DMS 273 (cell line): Measurements from ENCODE around the gene FGF14.
A peak's percentile ranks its signal among the peaks of the same experiment; 100 is the strongest.

Experiments
- DNase-seq: peaks from one replicate; lab custom pipeline; 2025; ENCODE audit not compliant: unreplicated experiment; lab: John Stamatoyannopoulos, UW

The FGF14 gene

GRCh38 chr13:102260256-102260655 is 141.6 kb downstream of the FGF14 start:
- no peak for DNase-seq

DNA sequence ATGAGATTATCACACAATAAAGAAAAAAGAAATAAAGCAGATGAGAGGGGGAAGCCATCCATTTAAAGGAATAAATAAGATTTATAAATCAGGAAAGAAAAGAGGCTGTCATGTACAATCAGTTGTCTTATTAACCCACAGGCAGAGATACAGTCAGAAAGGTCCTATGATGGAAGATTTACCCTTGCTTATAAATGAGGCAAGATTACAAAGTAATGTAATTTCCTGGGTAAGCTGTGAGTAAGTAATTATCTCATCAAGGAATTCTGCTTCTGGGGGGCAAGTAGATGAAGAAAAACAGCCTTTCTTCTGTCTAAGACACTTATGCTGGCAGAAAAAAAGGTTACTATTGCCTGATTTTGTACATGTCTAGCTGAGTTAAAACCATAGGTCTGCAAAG is 146.4 kb downstream of the FGF14 start:
- DNase-seq: no peak

GRCh38 chr13:102251817-102252216 is 150.0 kb downstream of the FGF14 start:
- no peak for DNase-seq

DNA sequence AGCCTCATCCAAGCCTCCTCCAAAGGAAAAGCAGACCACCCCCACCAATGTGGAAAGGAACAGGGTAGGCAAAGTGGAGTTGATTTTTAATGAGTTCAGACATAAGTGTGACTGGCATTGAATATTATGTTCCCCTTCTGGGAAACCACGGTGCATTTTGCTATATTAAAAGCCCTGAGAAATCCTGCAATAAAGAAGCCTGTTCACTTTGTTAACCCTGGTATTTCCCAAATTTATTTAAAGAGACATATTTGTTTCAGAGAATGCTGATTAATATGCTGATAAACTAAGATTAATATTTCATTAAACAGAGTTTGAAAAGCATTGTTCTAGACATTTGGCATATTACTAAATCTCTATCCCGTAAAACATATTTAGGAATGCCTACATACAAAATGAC is 151.4 kb downstream of the FGF14 start:
- no peak for DNase-seq

DNA sequence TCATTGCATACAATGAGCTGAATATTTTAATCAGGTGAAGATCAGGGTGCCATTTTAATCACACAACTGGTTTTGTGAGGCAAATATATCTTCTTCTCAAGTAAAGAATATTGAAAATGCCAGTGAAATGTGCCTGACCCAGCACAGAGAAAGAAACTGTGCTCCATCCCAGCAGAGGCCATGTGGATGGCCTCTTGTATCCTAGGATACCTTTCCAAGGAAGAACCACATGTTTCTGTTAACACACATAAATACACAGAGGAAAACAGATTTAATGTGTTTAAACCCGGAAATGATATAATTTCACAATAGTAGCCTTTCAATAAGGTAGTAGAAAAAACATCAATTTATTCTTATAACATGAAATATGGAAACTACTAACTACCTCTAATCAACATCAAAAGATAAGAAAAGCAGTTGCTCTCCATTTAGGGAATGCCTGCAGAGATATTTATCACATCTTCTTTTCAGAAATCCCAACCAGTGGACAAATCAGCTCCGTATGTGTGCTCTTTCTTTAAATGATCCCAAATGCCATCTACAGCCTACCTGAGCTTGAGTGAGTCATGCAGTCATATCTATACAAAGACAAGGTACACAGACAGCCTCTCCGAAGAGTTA is 157.1 kb downstream of the FGF14 start:
- DNase-seq: no peak

DNA sequence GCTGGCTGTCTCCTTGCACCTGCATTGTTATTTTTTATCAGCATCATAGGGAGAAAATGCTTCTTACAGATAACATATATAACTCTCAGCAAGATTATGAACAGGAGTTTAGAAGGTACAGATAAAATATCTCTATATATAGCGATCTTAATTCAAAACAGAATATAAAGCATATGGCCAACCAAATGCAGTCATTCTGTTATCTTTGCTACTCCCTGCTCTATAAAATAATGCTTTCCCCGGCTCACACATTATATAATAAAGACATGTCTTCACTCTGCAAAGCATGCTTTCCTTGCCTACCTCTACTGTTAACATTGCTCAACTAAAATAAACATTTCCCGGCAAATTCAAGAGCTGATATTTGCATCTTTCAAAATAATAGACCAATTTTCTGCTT is 161.7 kb downstream of the FGF14 start:
- no peak for DNase-seq

DNA sequence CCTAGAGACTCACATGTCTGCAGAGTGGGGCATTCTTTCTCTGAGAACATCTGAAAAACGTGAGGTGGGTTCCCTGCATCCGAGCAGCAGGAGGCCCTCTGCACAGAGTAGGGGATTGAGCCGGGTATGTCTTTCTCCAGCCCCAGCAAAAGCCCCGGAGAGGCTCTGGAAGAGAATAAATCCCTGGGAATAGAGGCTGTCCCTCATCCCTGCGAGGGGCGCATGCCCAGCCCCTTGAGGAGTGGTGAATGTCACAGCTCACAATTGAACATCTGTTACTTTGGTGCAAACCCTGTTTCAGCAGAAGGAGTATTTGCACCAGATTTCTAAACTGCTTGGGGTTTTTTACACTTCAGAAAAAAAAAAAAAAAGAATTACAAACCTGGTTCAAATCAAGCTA is 164.6 kb downstream of the FGF14 start:
- DNase-seq: peak; percentile 1

DNA sequence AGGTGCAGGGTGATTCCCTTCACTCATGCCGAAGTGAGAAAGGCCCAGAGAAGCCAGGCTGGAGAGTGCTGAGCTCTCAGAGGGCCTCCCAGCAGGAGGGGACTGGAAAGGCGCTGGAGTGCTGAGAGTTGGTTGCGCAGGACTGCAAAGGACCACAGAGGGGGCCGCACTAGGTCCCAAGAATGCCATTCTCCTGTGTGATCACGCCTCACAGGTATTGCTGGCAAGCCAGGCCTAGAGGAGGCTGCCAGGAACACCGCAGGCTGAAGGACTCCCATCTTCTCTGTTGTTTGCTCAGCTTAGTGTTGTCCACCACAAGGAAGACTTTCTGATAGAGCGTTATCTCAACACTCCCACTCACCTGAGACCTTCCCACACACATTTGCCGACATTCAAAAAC is 165.0 kb downstream of the FGF14 start:
- DNase-seq: no peak

DNA sequence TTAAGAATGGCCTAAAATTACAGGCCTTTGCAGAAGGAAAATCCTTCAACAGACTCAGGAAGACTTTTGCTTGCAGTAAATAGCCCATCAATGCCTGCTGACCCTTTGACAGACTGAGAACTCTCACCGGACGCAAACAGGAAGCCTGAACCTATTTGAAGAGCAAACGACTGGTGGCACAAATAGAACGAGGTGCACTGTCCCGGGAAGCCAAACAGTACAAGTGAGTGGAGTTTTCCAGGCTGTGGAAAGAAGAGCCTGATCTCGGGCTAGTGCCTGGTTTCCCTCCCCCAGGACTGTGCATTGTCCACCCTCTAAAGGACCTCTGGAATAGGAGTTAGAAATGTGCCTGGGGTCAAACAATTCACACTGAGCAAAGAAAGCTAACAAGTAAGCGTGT is 165.5 kb downstream of the FGF14 start:
- no peak for DNase-seq

DNA sequence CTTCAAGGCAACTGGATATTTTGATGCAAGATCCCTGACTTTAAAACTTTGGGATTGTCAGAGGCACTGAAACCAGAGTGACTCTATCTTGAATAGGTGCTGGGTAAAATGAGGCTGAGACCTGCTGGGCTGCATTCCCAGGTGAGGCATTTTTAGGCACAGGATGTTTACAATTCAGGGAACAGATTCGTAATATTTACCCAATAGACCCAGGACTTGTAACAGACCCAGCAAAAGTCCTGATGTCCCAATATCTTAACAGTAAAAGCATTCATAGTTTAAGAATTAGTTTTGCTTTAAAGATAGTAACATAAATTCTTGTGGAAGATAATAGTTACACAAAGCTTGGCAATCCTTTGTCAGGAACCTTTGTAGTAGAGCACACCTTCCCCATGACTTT is 166.2 kb downstream of the FGF14 start:
- DNase-seq: no peak

- DNase-seq: no peak
Measured at GRCh38 chr13:102234618-102235017, 167.2 kb downstream of the FGF14 start.

DNA sequence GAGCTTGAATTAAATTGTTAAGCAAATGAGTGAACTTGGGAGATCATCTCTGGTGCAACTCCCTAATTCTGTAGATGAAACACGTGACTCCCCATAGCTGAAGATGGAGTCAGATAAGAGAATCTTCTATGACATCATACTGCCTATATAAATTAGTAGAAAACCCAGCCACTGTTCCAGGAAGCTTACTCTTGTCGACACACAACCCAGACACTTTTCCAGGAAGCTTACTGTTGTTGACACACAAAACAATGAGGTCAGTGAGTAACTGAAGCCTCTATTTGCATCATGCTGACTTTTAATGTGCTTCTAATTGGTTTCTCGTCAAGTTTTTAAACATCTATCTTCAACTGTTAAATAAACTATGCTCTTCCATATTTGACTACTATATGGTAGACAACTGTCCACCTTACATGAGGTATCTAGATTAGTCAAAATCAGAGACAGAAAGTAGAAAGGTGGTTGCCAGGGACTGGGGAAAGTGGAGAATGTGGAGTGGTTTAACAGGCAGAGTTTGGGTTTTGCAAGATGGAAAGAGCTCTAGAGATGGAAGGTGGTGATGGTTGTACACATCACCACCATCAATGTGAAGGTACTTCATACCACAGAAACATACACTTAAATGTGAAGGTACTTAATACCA is 168.2 kb downstream of the FGF14 start:
- DNase-seq: no peak

DNA sequence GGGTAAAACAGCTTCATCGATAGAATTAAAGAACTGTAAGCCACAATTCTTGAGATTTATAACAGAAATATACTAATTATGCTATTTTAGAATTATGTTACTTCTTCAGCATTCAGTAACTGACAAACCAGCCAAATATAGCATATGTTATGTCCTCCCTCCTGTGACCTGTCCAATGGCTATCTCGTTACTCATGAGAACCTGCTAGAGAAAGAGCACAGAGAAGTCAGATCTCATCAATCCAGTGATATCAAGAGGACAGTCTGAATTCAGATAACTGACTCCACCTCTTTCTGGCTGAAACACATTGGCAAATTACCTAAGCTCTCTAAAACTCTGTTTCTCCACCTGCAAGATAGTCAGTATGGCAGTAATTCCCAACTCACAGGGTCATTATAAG is 170.4 kb downstream of the FGF14 start:
- no peak for DNase-seq

DNA sequence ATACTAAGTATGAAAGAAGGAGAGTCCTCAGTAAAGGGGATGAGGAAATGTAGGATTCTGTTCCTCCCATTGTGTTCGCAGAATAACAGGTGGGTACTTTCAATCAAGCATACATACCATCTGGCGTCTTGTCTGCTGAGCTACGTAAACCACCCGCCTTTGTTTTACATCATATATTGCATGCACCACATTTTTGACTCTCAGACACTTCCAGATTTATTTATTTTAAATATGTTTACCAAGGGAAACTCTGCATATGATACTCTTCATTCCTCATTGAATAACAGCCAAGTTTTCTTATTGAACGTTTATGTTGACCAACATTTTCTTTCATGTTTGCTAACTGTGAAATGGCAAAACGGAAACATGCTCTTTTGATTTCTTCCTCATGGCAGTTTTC is 174.1 kb downstream of the FGF14 start:
- no peak for DNase-seq

DNA sequence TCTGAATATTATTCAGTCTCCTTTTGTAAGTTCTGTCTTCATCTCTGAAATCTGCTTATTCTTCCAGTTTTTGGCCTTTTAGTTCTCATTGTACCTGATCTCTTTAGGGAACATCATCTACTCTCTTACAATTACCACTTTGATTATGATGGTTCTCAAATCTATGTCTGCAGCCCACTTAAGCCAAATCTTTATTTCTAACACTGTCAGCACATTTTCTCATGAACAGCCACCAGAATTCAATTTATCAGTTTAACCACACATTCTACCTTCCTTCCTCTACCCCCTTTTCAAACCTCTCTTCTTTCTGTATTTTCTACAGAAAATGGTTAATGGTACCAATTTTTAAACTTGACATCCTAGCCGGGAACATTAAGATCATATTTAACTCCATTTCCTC is 175.3 kb downstream of the FGF14 start:
- DNase-seq: no peak

DNA sequence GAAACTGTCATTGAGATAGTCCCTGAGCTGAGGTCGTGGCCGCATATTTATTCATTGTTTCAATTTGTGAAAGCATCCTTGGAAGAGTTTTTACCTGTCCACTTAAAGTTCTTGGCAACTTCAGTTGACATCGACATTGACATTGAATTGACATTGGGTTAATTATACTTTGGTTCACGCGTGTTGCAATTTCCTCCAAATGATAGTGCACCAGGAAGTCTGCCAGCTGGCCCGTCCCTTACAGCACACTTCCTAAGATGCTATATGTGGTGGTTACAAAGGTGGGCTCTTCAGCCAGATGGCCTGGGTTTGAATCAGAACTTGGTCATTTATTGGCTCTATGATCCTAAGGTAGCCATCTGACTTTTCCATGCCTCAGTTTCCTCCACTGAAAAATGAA is 176.0 kb downstream of the FGF14 start:
- DNase-seq: no peak

DNA sequence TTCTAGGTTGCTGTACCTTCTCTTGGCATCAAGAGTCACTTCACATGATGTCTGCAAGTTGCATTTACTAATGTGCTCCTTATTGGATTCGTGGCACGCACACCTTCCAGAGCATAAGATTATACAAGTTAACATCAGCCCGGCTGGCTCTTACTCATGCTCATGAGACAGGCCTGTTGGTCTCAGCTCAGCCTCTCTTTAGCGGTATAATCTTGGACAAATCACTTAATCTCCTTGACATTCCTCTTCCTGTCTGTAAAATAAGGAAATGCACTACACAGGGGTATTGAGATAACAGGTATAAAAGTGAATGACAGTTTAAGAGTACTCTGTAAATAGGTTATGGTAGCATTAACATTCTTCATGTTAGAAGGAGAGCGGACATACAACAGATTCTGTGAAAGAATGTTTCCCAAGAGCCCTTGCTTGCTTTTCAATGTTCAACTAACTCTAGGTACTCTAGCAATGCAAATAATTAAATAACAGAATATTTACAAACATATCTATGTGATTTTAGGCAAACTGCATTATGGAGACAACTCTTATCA is 181.1 kb downstream of the FGF14 start:
- no peak for DNase-seq

DNA sequence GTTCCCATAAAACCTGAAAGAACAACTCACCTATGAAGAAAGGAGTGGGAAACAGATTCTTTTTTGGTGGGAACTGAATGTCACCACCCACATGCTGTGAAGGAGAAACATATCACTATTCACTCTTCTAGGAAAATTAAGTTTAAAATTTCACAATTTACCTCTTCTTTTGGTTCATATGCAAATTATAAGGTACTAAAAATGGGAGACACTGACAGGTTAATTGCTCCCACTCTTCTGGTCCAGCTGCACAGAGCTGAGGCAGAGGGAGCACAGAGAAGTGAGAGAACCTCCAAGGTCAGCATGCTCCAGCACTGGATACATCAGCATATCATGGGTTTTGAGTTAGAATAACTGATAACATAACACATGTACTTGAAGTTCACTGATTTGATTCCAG is 186.9 kb downstream of the FGF14 start:
- no peak for DNase-seq

GRCh38 chr13:102212729-102213128 is 189.1 kb downstream of the FGF14 start:
- no peak for DNase-seq

DNA sequence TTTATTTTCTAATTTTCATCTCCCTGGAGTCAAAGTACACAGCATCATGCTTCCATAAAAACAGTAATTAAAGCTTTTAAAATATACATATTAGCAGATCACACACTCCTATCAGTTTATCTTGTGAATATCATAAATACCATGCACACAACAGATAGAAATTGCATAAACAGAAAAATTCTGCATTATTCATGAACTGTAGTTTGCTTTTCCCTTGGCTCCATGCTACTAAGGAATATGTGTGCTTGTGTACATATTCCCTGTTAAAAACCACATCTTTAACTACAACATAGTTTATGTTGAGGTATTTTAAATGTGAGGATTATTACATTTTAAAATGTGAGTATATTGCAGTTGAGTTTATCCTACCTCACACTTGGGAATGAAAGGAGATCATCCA is 193.5 kb downstream of the FGF14 start:
- no peak for DNase-seq

DNA sequence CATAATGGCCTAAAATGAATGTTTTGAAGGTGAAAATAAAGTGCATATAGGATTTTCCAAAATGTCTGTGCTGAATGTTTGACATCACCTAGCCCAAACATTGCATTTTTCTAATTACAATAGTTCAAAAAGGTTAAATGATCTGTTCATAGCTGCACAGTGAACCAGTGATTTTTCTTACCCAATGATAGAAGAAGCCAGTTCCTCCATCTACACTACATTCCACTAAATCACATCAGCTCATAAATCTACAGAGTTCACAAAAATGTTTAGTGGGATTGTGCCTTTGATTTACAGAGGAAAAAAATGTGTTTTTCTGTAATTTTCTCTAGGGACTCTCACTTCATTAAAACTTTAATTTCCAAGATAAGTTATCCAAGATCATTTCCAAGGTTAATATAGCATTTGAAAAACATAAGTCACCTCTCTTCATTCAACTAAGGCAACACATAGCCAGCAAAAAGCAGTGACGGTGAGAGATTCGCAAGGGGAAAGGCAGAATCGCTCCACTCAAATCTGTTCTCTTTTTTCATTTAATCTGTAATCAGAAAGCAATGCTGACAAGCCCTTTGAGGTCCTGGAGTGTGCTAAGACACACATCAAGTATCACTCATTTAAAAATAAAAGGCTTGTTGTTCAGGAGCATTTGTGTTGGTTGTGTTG is 194.0 kb downstream of the FGF14 start:
- DNase-seq: no peak

DNA sequence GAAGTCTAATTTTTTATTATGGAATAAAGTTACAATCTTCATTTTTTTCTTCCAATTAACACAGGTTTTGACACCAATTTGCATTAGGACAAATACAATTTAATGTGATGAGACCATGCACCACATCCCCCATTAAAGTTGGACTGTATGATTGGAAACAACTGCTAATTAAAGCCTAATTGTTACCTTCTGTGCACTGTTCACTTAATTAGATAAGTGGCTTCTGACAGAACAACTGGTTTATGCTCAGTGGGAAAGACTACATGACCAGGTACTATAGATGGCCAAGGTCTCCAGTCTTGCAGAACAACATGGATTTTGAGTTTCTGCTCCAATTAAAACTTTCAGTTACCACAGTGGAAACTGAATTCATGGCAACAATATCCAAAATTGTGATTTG is 198.1 kb downstream of the FGF14 start:
- DNase-seq: no peak
